HCT116 (cell line): ENCODE results near the gene SLC35F6. TPM values are rescaled to one million over a fixed set of nuclear protein-coding genes. Genes with fewer than 3 reads are reported as not detected.

Experiments used
- ATAC-seq: fragments of 200-7000 bp; cut with Tn5 transposase; 2 replicates; pipeline ENCODE4 v1.9.1; 2020; ENCODE audit warnings: mild to moderate bottlenecking, moderate library complexity
- BruUV-seq: library from RNA; stranded (reverse); fragments of 400-500 nt; replicated peaks from 2 replicates; lab custom pipeline; 2021; lab: Mats Ljungman, UMichigan
- CTCF ChIA-PET: fragments of 300-600 bp; sonication (Branson Sonifier 250); formaldehyde crosslinking; loops from one replicate; lab custom pipeline; 2021; ENCODE audit warnings: antibody characterized with exemption; lab: Charles Lee
- POLR2A ChIA-PET: fragments of 300-600, 350-600 bp; sonication (Branson Sonifier 250); formaldehyde crosslinking; loops from one replicate; lab custom pipeline; 2021; ENCODE audit warnings: antibody characterized with exemption; lab: Charles Lee
- RAD21 ChIA-PET, 2 experiments: fragments of 300-600 bp; sonication (Branson Sonifier 250); formaldehyde crosslinking; loops; one replicate each; lab custom pipeline; 2023; ENCODE audit warnings: low total read pairs in 2 of 2; ENCODE audit not compliant: uncharacterized antibody in 2 of 2, unreplicated experiment in 2 of 2, low non-redundant PET in 1 of 2; lab: Charles Lee
- DNase-seq: peaks from one replicate; pipeline ENCODE4 v3.0.0-alpha.2; 2010; ENCODE audit warnings: low read depth, low spot score
- H2AFZ ChIP-seq: fragments of 200-600 bp; shearing (Covaris generic), sonication (generic); 2 replicates; pipeline ENCODE4 v1.6.1; 2017; ENCODE audit warnings: low read depth, mixed run types, mixed read lengths, antibody characterized with exemption, low read length; ENCODE audit not compliant: poor library complexity, severe bottlenecking
- H3K27ac ChIP-seq: 2 replicates; pipeline ENCODE4 v1.5.1; 2012; ENCODE audit warnings: low read depth, low read length
- H3K27me3 ChIP-seq: fragments of 200-600 bp; sonication (generic); 2 replicates; pipeline ENCODE4 v1.6.1; 2016; ENCODE audit warnings: mixed run types, low read length, mixed read lengths; ENCODE audit not compliant: insufficient read depth
- H3K36me3 ChIP-seq, 2 experiments: fragments of 200-500 bp in 1 of 2; fragments of 200-600 bp in 1 of 2; sonication (Bioruptor generic) in 1 of 2; sonication (generic) in 1 of 2; 2 replicates each; pipeline versions ENCODE4 v1.5.1 to v1.6.1; 2014 to 2016; ENCODE audit warnings: low read length in 2 of 2, inconsistent platforms in 1 of 2, mixed read lengths in 1 of 2, mixed run types in 1 of 2; ENCODE audit not compliant: insufficient read depth in 2 of 2, control insufficient read depth in 1 of 2
- H3K4me1 ChIP-seq, 2 experiments: fragments of 200-600 bp in 1 of 2; sonication (generic) in 1 of 2; 2 replicates each; pipeline versions ENCODE4 v1.5.1 to v1.6.1; 2012 to 2017; ENCODE audit warnings: low read length in 2 of 2, inconsistent platforms in 1 of 2, mild to moderate bottlenecking in 1 of 2, mixed read lengths in 1 of 2, mixed run types in 1 of 2, moderate library complexity in 1 of 2; ENCODE audit not compliant: insufficient read depth in 2 of 2, control insufficient read depth in 1 of 2
- H3K4me2 ChIP-seq: fragments of 200-600 bp; sonication (generic); 2 replicates; pipeline ENCODE4 v1.6.1; 2017; ENCODE audit warnings: mixed run types, low read length, mixed read lengths
- H3K4me3 ChIP-seq, 2 experiments: fragments of 200-600 bp in 1 of 2; sonication (generic) in 1 of 2; replicated peaks in 1 of 2; 2 replicates each; pipeline ENCODE4 v1.5.1; 2011 to 2016; ENCODE audit warnings: low read length in 2 of 2, control low read depth in 1 of 2, low read depth in 1 of 2, mild to moderate bottlenecking in 1 of 2, mixed read lengths in 1 of 2, mixed run types in 1 of 2
- H3K79me2 ChIP-seq: fragments of 200-600 bp; sonication (generic); 2 replicates; pipeline ENCODE4 v1.6.1; 2017; ENCODE audit warnings: mild to moderate bottlenecking, mixed run types, low read length, moderate library complexity, mixed read lengths; ENCODE audit not compliant: insufficient read depth
- H3K9ac ChIP-seq: fragments of 200-600 bp; sonication (generic); 2 replicates; pipeline ENCODE4 v1.6.1; 2016; ENCODE audit warnings: low read length, mixed read lengths
- H3K9me2 ChIP-seq: fragments of 200-600 bp; sonication (generic), shearing (Covaris generic); 2 replicates; pipeline ENCODE4 v1.6.1; 2017; ENCODE audit warnings: mixed run types, mild to moderate bottlenecking, moderate library complexity; ENCODE audit not compliant: insufficient read depth
- H3K9me3 ChIP-seq, 2 experiments: fragments of 200-500 bp in 1 of 2; fragments of 200-600 bp in 1 of 2; sonication (Bioruptor generic) in 1 of 2; sonication (generic) in 1 of 2; 2 replicates each; pipeline ENCODE4 v1.6.1; 2014 to 2017; ENCODE audit warnings: low read length in 2 of 2, mixed read lengths in 2 of 2, inconsistent platforms in 1 of 2, low read depth in 1 of 2, mild to moderate bottlenecking in 1 of 2, mixed run types in 1 of 2, moderate library complexity in 1 of 2; ENCODE audit not compliant: control insufficient read depth in 1 of 2, insufficient read depth in 1 of 2
- H4K20me1 ChIP-seq: fragments of 200-600 bp; sonication (generic), shearing (Covaris generic); 2 replicates; pipeline ENCODE4 v1.6.1; 2017; ENCODE audit warnings: mixed run types, mild to moderate bottlenecking, moderate library complexity; ENCODE audit not compliant: insufficient read depth
- CBX3 ChIP-seq: IDR thresholded peaks from 2 replicates; pipeline ENCODE4 v1.6.1; 2012; ENCODE audit warnings: low read depth
- CEBPB ChIP-seq: IDR thresholded peaks from 2 replicates; pipeline ENCODE4 v1.6.1; 2012; ENCODE audit warnings: low read depth
- CTCF ChIP-seq, 3 experiments: fragments of 200-600 bp in 1 of 3; sonication (generic) in 1 of 3; IDR thresholded peaks in 2 of 3; conservative IDR thresholded peaks in 1 of 3; 2 replicates each; pipeline ENCODE4 v1.5.1; 2012 to 2017; ENCODE audit warnings: low read depth in 2 of 3, low read length in 2 of 3, antibody characterized with exemption in 1 of 3, borderline replicate concordance in 1 of 3, control low read depth in 1 of 3, mild to moderate bottlenecking in 1 of 3, mixed read lengths in 1 of 3, mixed run types in 1 of 3, moderate library complexity in 1 of 3; ENCODE audit not compliant: insufficient read depth in 1 of 3
- ELF1 ChIP-seq: IDR thresholded peaks from 2 replicates; pipeline ENCODE4 v1.6.1; 2012; ENCODE audit warnings: low read depth, borderline replicate concordance
- EZH2 ChIP-seq: fragments of 200-600 bp; sonication (generic); IDR thresholded peaks from 2 replicates; pipeline ENCODE4 v1.6.1; 2017; ENCODE audit warnings: antibody characterized with exemption, mixed run types
- EZH2phosphoT487 ChIP-seq: fragments of 200-600 bp; IDR thresholded peaks from 2 replicates; pipeline ENCODE4 v1.6.1; 2018; ENCODE audit warnings: antibody characterized with exemption, borderline replicate concordance
- FOSL1 ChIP-seq: IDR thresholded peaks from 2 replicates; pipeline ENCODE4 v1.6.1; 2012; ENCODE audit warnings: low read depth
- JUND ChIP-seq: IDR thresholded peaks from 2 replicates; pipeline ENCODE4 v1.6.1; 2012
- POLR2A ChIP-seq: IDR thresholded peaks from 2 replicates; pipeline ENCODE4 v1.7.0; 2011; ENCODE audit warnings: borderline replicate concordance; ENCODE audit not compliant: insufficient read depth, insufficient read length; ENCODE audit errors: extremely low read depth
- POLR2AphosphoS5 ChIP-seq: IDR thresholded peaks from 2 replicates; pipeline ENCODE4 v1.6.1; 2011; ENCODE audit warnings: mild to moderate bottlenecking, low read depth, low read length, moderate library complexity
- SIN3A ChIP-seq: IDR thresholded peaks from 2 replicates; pipeline ENCODE4 v1.6.1; 2012; ENCODE audit warnings: low read depth
- SP1 ChIP-seq: IDR thresholded peaks from 2 replicates; pipeline ENCODE4 v1.6.1; 2012; ENCODE audit warnings: low read depth
- SRF ChIP-seq: IDR thresholded peaks from 2 replicates; pipeline ENCODE4 v1.6.1; 2012; ENCODE audit warnings: low read depth
- TCF7L2 ChIP-seq: IDR thresholded peaks from 2 replicates; pipeline ENCODE4 v1.7.0; 2011; ENCODE audit warnings: borderline replicate concordance, inconsistent platforms; ENCODE audit not compliant: insufficient read depth, insufficient read length; ENCODE audit errors: extremely low read depth
- YY1 ChIP-seq: IDR thresholded peaks from 2 replicates; pipeline ENCODE4 v1.6.1; 2011; ENCODE audit warnings: low read length, low read depth, moderate library complexity, mild to moderate bottlenecking; ENCODE audit not compliant: insufficient replicate concordance; ENCODE audit errors: extremely low read depth
- ZBTB33 ChIP-seq: IDR thresholded peaks from 2 replicates; pipeline ENCODE4 v1.6.1; 2011; ENCODE audit warnings: mild to moderate bottlenecking, low read length, moderate library complexity; ENCODE audit not compliant: insufficient replicate concordance; ENCODE audit errors: extremely low read depth
- ZNF274 ChIP-seq: fragments of 200-500 bp; sonication (Bioruptor generic); IDR thresholded peaks from 2 replicates; pipeline ENCODE4 v1.6.1; 2014; ENCODE audit warnings: mild to moderate bottlenecking, low read depth, low read length, inconsistent platforms
- intact Hi-C: fragments of 100-400 bp; cut with micrococcal nuclease; formaldehyde crosslinking; loops from 2 replicates; pipeline ENCODE4 v1.10.0; 2022
- total RNA-seq: library from RNA; stranded (reverse); gene quantifications from one replicate; pipeline ENCODE4 v1.2.1, GENCODE V29; 2021; ENCODE audit not compliant: unreplicated experiment

Gene SLC35F6
- total RNA-seq, 1 experiment from 2014 or later: 34.5 TPM

- TF ChIP-seq CTCF (IDR thresholded peaks at IDR 0.05 in 2 of 3, conservative IDR thresholded peaks at IDR 0.05 in 1 of 3; ENCODE audit: borderline replicate concordance in 1 of 3, insufficient read depth in 1 of 3, low read depth in 2 of 3, low read length in 2 of 3): no peak
- TF ChIP-seq TCF7L2: peak; percentile 63
- TF ChIP-seq, all 23 proteins: peak for 4
Measured at GRCh38 chr2:26757873-26758789, 6.0 kb upstream of the SLC35F6 start (continued).

GRCh38 chr2:26758790-26759321 lies 5.2 kb upstream of the SLC35F6 start:
- Histone ChIP-seq H3K4me2 (peak overlapping the region; percentile 78), H2AFZ (no peak overlapping the region), H3K4me1 (peaks cover 24 to 52% of the 10 kb centered on the region in 2 experiments), H3K36me3 (no peaks in the 10 kb centered on the region), H3K9ac (peak overlapping the region; percentile 64), H3K4me3 (peak overlapping the region in 1 of 2 experiments; percentile 42; a peak in 2 of 4 replicates), H3K9me3 (no peaks in the 10 kb centered on the region), H3K79me2 (no peaks in the 10 kb centered on the region), H3K27me3 (no peaks in the 10 kb centered on the region), H3K27ac (peak overlapping the region; percentile 73), H3K9me2 (no peaks in the 10 kb centered on the region), H4K20me1 (no peaks in the 10 kb centered on the region)
- ChIA-PET RAD21 (no interaction called here), CTCF (no interaction called here), POLR2A (no interaction called here)
- no TSS peak for BruUV-seq
- DNase-seq (no peak), ATAC-seq (no peak)
- intact Hi-C loops: no loop called here
- TF ChIP-seq ZBTB33 (no peak), POLR2AphosphoS5 (no peak), EZH2 (no peak), JUND (no peak), FOSL1 (no peak), ZNF274 (no peak), CEBPB (no peak), EZH2phosphoT487 (no peak), CTCF (IDR thresholded peaks at IDR 0.05 in 2 of 3, conservative IDR thresholded peaks at IDR 0.05 in 1 of 3; ENCODE audit: borderline replicate concordance in 1 of 3, insufficient read depth in 1 of 3, low read depth in 2 of 3, low read length in 2 of 3) (no peak), SIN3A (no peak), CBX3 (no peak), ELF1 (no peak), POLR2A (no peak), SRF (no peak), SP1 (no peak), YY1 (no peak)
